Ovary (tissue), 9 donors: ENCODE measurements around the gene OR10H2. TPM values are rescaled to one million over a fixed set of nuclear protein-coding genes. Genes with fewer than 3 reads are reported as not detected.
"Not testable (repeated sequence)": the region's sequence is repeated elsewhere in the genome, so short reads cannot be mapped to it uniquely, and the experiment has no call there.

Experiments
- DNase-seq, 5 donors: peaks; one replicate each; pipeline ENCODE4 v3.0.0-alpha.2; 2019 to 2020
- H3K27ac ChIP-seq, 2 donors: fragments of 200-600 bp; one replicate each; pipeline versions ENCODE4 v1.5.1 to v1.8.0; 2019 to 2022
- H3K27me3 ChIP-seq: fragments of 200-600 bp; one replicate; pipeline ENCODE4 v1.8.0; 2022
- H3K36me3 ChIP-seq: fragments of 200-600 bp; sonication (generic); one replicate; pipeline ENCODE4 v1.5.1; 2019
- H3K4me1 ChIP-seq: one replicate; pipeline ENCODE4 v1.8.1; 2013; ENCODE audit warnings: mild to moderate bottlenecking, moderate library complexity; ENCODE audit not compliant: insufficient read depth
- H3K4me3 ChIP-seq: fragments of 200-600 bp; sonication (generic); one replicate; pipeline ENCODE4 v1.5.1; 2017
- H3K9me3 ChIP-seq, 2 donors: fragments of 200-600 bp in 1 of 2; sonication (generic) in 1 of 2; one replicate each; pipeline versions ENCODE4 v1.5.1 to v1.8.1; 2013 to 2019; ENCODE audit warnings: mild to moderate bottlenecking in 1 of 2, moderate library complexity in 1 of 2
- CTCF ChIP-seq, 3 donors: fragments of 450-650 bp in 2 of 3; fragments of 200-600 bp in 1 of 3; IDR thresholded peaks; one replicate each; pipeline versions ENCODE4 v1.5.1 to v1.8.0; 2016 to 2022; ENCODE audit warnings: antibody characterized with exemption in 3 of 3, mild to moderate bottlenecking in 1 of 3
- EP300 ChIP-seq: sonication (generic); formaldehyde crosslinking; IDR thresholded peaks from one replicate; pipeline ENCODE4 v1.6.1; 2017; ENCODE audit warnings: antibody characterized with exemption
- POLR2A ChIP-seq: fragments of 450-650 bp; IDR thresholded peaks from one replicate; pipeline ENCODE4 v1.6.1; 2017; ENCODE audit warnings: antibody characterized with exemption, mild to moderate bottlenecking, moderate library complexity
- WGBS, 3 donors: extraction: QIAGEN DNeasy Blood & Tissue Kit in 1 of 3; methylation state at CpG; one replicate each; pipeline versions ENCODE4 v1.1.5 to v1.1.7; 2013 to 2017; 5-methylcytosine and 5-hydroxymethylcytosine counted together
- intact Hi-C, 4 donors: fragments of 100-400 bp; cut with DNase I; formaldehyde crosslinking; loops; one replicate each; pipeline versions ENCODE4 v1.11.0 to v1.15.1; 2022 to 2023
- polyA plus RNA-seq, 2 donors: library from polyadenylated mRNA; stranded (reverse); fragments of 200-250 nt in 1 of 2; fragments of 350-450 nt in 1 of 2; fragmentation: Illumina TruSeq in 1 of 2; extraction: RNeasy Lipid Tissue Mini Kit (QIAGEN cat#74804) in 1 of 2; gene quantifications; one replicate each; pipeline ENCODE4 v1.2.3, GENCODE V29; 2013 to 2014
- total RNA-seq, 7 donors: library from RNA; depleted of rRNA in 2 of 7; stranded (reverse); fragments of >200 nt in 2 of 7; fragmentation: NEBNext Ultra II Directional in 3 of 7; extraction: Animal tissue kit (Norgen Biotek cat#: 25700) in 3 of 7; gene quantifications; one replicate each; pipeline versions ENCODE4 v1.1.0 to v1.2.4, GENCODE V29; 2016 to 2023
- donor health status: DM: no; HTN: no; CAD: no; lungs with moderate emphysema.
- donor health status: DM: no; HTN: no; CAD: no.
- donor health status: Bipolar disorder and iron deficiency.
- donor health status: DM: yes; HTN: yes; CAD: no.
- donor health status: DM: no; HTN: no; CAD: no.
- donor health status: DM: yes; HTN: yes; CAD: no.

Gene OR10H2
- total and polyA plus RNA-seq, 9 donors = not detected

- Histone ChIP-seq H3K36me3 (no peaks in the 10 kb centered on the region), H3K4me1 (no peaks in the 10 kb centered on the region), H3K4me3 (no peak overlapping the region), H3K27me3 (no peaks in the 10 kb centered on the region), H3K9me3 (no peaks in the 10 kb centered on the region), H3K27ac (no peak overlapping the region)
- DNase-seq = no peak
- intact Hi-C loops = no loop called here
- WGBS, 3 donors = 24 to 64% (median 38%) methylated on average over 6 of the region's 6 CpGs
- TF ChIP-seq CTCF (IDR thresholded peaks at IDR 0.05) = no peak
- no peak for TF ChIP-seq POLR2A
Measured at GRCh38 chr19:15769586-15769985, 41.8 kb downstream of the OR10H2 start.

- 60 to 82% (median 75%) methylated on average over 3 of the region's 3 CpGs for WGBS, 3 donors
- intact Hi-C loops, H3K27me3 ChIP-seq, H3K4me1 ChIP-seq, H3K4me3 ChIP-seq, H3K27ac ChIP-seq, DNase-seq, H3K36me3 ChIP-seq, H3K9me3 ChIP-seq: not testable (repeated sequence)
Measured at GRCh38 chr19:15774159-15774558, 46.3 kb downstream of the OR10H2 start.

- TF ChIP-seq POLR2A (no peak), CTCF (IDR thresholded peaks at IDR 0.05) (no peak), EP300 (no peak)
- intact Hi-C loops = no loop called here
- 59 to 77% (median 71%) methylated on average over 2 of the region's 2 CpGs for WGBS, 3 donors
- Histone ChIP-seq H3K4me1 (peaks cover 6% of the 10 kb centered on the region), H3K9me3 (no peaks in the 10 kb centered on the region), H3K27me3 (no peaks in the 10 kb centered on the region), H3K27ac (no peak overlapping the region), H3K4me3 (no peak overlapping the region), H3K36me3 (no peaks in the 10 kb centered on the region)
- no peak for DNase-seq
Measured at GRCh38 chr19:15775249-15775648, 47.4 kb downstream of the OR10H2 start.

- no peaks in the 10 kb centered on the region for H3K9me3 ChIP-seq
- H3K27ac ChIP-seq = no peak overlapping the region
- intact Hi-C loops = no loop called here
- 89 to 94% (median 93%) methylated on average over 4 of the region's 4 CpGs for WGBS, 3 donors
- H3K4me1 ChIP-seq = peaks cover 12% of the 10 kb centered on the region
- no peaks in the 10 kb centered on the region for H3K27me3 ChIP-seq
- no peak overlapping the region for H3K4me3 ChIP-seq
- no peaks in the 10 kb centered on the region for H3K36me3 ChIP-seq
- no peak for DNase-seq
- no peak for TF ChIP-seq CTCF (IDR thresholded peaks at IDR 0.05)
- no peak for TF ChIP-seq EP300
- no peak for TF ChIP-seq POLR2A
Measured at GRCh38 chr19:15776264-15776663, 48.4 kb downstream of the OR10H2 start.

- WGBS, 3 donors = 37 to 64% (median 58%) methylated on average over 9 of the region's 9 CpGs
- H3K27ac ChIP-seq = no peak overlapping the region
- H3K9me3 ChIP-seq = no peaks in the 10 kb centered on the region
- H3K4me1 ChIP-seq = peaks cover 12% of the 10 kb centered on the region
- no peak for TF ChIP-seq CTCF (IDR thresholded peaks at IDR 0.05)
- no peaks in the 10 kb centered on the region for H3K27me3 ChIP-seq
- no peak overlapping the region for H3K4me3 ChIP-seq
- intact Hi-C loops = no loop called here
- no peaks in the 10 kb centered on the region for H3K36me3 ChIP-seq
- DNase-seq = no peak
Measured at GRCh38 chr19:15776991-15777970, 49.5 kb downstream of the OR10H2 start.
